ENCODE measurements around the gene PDE3B.
"Not testable (repeated sequence)": the region's sequence is repeated elsewhere in the genome, so short reads cannot be mapped to it uniquely, and the experiment has no call there.

PDE3B gene

DNA sequence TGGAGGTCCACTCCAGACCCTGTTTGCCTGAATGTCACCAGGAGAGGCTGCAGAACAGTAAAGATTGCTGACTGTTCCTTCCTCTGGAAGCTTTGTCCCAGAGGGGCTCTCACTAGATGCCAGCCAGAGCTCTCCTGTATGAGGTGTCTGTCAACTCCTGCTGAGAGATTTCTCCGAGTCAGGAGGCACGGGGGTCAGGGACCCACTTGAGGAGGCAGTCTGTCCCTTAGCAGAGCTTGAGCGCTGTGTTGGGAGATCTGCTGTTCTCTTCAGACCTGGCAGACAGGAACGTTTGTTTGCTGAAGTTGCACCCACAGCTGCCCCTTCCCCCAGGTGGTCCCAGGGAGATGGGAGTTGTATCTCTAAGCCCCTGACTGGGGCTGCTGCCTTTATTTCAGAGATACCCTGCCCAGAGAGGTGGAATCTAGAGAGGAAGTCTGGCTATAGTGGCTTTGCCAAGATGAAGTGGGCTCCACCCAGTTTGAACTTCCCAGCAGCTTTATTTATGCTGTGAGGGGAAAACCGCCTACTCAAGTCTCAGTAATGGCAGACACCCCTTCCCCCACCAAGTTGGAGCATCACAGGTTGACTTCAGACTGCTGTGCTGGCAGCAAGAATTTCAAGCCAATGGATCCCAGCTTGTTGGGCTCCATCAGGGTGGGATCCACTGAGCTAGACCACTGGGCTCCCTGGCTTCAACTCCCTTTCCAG is 99.4 kb downstream of the PDE3B start:
- DNase-seq = no peak

GRCh38 chr11:14743667-14744066 is 100.1 kb downstream of the PDE3B start:
- not testable (repeated sequence) for DNase-seq

DNA sequence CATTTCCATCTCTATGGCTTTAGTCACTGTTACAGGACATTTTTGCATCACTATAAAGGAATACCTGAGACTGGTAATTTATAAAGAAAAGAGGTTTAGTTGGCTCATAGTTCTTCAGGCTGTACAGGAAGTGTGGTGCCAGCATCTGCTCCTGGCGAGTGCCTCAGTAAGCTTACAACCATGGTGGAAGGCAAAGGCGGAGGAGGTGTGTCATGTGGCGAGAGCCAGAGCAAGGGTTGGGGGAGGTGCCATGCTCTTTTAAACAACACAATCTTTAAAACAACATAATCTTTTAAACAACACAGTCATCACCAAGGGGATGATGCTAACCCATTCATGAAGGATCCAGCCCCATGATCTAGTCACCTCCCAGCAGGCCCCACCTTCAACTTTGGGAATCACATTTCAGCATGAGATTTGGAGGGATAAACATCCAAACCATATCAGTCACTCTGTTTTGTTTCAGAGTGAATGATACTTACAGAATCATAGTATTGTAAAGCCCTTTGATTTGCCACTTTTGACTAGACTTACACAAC is 103.3 kb downstream of the PDE3B start:
- no peak for DNase-seq

DNA sequence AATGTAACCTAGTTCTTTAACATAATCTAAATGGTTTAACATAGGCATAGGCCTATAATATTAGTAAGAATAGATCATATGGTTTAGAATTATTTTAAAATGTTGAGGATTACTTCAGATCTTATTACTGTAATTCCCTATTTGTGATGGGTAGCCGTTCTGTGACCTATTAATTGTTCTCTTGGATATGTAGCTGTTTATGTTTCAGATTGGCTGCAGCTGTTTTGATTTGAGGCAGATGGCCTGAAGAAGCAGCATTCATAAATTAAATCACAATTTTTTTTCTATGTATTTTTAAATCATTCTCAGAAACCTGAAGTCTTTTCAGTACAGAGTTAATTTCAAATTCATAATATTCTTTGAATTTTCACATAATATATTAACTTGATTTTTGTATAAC is 104.5 kb downstream of the PDE3B start:
- DNase-seq = no peak

DNA sequence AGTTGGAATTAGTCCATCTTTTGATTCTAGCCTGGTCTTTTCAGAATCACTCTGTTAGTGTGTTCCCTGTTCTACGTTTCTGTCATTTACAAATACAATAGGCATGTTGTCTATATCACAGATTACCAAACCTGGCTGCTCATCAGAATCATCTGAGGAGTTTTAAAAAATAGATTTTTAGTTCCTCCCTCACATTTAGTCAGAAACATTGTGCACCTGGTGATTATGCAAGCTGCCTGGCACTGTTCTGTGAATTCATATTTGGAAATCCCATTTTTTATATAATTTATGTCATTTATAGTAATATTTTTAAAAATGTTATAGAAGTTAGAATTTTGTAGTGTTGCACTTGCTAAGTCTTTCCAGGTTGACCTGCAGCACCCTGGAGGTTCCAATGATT is 107.3 kb downstream of the PDE3B start:
- no peak for DNase-seq

DNA sequence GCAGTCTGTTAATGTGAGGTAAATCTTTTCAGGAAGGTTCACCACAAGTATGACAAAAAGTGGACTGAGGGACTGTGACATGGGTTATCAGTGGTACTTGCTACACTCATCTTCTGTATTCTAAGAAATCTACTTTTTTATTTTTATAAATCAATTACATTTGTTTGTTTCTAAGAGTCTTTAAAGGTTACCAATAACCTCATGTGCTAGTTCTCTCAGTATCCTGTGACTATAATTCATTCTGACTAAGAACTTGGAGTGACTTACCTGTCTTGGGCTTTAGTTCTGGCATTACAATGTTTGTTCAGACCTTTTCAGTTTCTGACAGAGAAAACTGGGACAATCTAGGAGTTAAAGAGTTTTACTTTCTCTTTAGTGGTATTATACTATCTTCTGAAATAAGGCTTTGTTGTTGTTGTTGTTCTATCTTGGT is 108.4 kb downstream of the PDE3B start:
- DNase-seq = no peak

- DNase-seq = no peak
These were observed 111.5 kb downstream of the PDE3B start for GRCh38 chr11:14755140-14755539.

- DNase-seq = no peak
These were observed 112.7 kb downstream of the PDE3B start for GRCh38 chr11:14756349-14756748.

- not testable (repeated sequence) for DNase-seq
These were observed 115.9 kb downstream of the PDE3B start for GRCh38 chr11:14759300-14760012.

DNA sequence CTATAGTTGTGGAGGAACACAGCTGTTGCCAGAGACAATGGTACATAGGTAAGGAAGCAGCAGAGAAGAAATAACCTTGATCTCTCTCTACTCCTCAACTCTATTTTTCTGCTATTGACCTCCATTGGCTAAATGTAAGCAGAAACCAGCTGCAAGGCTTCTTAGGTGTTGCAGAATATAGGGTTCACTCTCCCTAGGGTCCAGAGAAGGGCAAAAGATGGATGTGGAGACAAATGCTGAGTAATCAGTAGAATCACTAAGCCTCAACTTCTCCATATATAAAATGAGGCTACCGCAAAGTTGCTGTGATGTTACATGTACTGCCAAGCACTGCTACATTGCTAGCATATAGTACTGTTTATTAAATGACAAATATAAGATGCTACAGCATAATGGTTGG is 120.6 kb downstream of the PDE3B start:
- no peak for DNase-seq

- DNase-seq = no peak
These were observed 121.2 kb downstream of the PDE3B start for GRCh38 chr11:14764579-14765527.

GRCh38 chr11:14766585-14766984 is 123.0 kb downstream of the PDE3B start:
- no peak for DNase-seq

DNA sequence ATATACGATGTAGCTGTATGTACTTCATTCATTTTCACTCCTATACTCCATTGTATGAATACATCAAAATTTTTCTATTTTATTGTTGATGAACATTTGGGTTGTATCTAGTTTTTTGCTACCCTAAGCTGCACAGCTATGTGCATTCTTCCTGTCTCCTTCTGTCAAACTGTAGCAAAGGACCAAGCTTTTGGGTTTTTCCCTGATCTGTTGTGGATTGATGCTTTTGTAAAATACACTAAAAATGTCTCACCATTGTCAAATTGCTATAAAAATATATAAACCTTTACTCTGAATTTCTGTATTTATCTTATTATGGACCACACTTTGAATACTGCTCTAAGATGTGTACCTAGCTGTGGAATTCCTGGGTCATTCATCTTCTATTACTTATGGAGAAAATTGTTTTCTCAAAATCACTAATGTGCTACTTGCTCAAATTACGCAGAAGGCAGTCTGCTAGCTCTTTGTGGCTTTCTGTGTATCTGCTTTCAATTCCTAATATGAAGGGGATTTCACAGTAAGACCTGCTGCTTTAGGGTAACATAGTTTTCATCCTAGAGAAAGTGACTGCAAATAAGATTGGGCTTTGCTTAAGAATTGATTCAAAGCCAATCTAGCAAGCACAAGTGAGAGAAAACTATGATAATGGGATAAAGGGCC is 125.1 kb downstream of the PDE3B start:
- no peak for DNase-seq

DNA sequence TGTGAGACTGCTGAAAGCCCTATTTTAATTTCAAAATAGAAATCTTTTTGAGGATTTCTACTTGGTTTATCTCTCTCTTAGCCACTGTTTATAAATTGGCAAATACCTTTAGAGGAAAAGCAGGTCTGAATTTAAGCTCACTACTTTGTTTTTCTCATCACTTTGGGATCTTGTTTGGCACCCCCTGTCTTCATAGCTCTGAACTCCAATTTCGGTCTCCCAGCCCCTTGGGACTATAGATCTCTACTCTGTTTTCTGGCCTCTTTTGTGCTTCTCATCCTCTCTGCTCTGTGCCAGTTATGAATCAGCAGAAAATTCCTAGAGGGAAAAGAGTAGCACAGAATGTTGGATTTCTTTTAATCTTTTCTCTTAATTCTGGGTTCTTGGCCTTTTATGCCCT is 130.2 kb downstream of the PDE3B start:
- no peak for DNase-seq

DNA sequence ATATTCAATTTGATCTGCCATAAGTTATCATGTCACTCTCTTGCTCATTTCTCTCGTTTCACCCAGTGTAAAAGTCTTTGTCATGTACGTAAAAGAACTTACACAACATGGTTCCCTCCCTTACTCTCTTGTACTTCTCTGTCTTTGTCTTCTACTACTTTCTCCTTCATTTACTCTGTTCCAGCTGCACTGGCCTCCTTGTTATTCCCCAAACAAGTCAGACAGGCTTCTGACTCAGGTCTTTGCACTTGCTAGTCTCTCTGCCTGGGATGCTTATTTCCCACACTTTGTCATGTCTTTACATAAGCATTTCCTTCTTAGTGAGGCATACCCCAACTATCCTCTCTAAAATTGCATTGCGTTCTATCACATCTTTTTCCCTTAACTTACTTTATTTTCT is 131.1 kb downstream of the PDE3B start:
- DNase-seq = no peak

DNA sequence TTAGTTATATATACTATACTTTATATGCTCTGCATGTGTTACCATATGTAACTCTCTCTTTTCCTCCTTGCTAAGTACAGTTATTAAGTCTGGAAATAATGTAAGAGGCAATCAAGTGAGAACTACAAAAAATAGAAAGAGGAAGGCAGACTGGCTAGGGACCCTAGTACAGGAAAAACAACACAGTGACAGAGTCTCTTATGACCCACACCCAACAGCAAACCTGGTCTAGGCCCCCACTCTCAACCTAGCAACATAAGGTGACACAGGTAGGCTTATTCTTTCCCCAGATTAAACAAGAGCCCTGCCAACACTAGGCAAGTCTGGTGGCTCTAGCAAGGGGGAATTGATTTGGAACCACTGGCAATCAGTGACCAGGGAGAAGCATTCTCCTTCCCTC is 132.3 kb downstream of the PDE3B start:
- DNase-seq = no peak

- DNase-seq = not testable (repeated sequence)
These were observed 134.9 kb downstream of the PDE3B start for GRCh38 chr11:14778460-14778859.

GRCh38 chr11:14783788-14784187 is 140.2 kb downstream of the PDE3B start:
- no peak for DNase-seq

DNA sequence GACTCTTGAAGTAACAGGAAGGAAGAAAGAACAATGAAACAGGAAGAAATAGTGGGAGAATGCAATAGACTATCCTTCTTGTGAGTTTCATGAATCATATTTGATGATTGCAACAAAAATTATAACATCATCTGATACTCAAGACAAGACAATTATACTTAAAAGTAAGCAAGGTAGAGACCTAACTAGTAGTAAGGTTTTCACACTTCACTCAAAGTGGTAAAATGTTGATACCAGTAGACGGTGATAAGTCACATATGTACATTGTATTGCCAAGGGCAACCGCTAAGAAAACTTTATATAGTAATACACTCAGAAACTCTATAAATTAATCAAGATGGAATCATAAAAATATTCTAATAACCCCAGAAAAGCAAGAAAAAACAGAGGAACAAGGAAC is 140.6 kb downstream of the PDE3B start:
- no peak for DNase-seq

DNA sequence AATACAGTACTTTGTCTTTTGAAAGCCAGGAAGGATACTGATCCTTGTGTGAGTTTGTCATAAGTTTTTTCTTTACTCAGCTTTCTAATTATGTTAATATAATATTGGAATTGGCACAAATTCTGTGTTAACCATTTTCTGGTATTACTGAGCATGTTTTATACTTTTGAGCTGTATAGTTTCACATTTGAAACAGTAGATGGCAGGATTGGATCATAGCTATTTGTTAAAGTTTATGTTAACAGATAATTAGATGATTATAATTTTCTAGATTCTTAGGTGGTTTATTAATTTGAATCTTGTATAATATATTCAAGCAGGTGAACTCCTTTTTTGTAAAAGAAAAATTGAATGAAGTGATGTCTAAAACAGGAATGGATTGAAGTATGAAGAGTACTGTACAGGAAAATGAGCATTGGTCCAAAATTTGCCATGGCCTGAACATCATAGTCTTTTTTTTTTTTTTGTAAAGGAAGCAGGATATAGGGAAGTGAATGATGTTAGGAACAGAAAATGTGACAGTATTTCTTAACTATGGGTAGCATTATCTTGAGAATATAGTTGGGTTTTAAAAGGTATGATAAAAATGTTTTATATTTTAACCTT is 146.4 kb downstream of the PDE3B start:
- DNase-seq = no peak

DNA sequence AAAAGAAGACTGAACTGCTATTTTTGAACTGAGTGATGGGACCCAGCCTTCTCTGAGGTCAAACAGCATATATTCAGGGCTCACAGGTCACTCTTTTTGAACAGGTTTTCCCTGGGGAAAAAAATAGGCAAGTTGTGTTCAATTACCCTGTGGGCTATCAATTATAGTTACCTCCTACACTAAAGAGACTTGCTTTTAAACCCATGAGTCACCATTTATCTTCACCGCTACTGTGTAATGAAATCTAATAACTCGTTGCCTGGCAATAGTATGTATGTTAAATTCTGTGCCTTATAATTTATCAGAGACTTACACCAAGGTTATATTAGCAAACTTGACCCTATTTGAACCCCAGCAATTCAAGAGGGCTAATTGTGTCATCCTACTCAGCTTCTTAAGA is 149.9 kb downstream of the PDE3B start:
- DNase-seq = no peak
